ENCODE data around the gene EEF1G. TPM values are rescaled to one million over a fixed set of nuclear protein-coding genes. Genes with fewer than 3 reads are reported as not detected.
"Not testable (repeated sequence)": the region's sequence is repeated elsewhere in the genome, so short reads cannot be mapped to it uniquely, and the experiment has no call there.

The EEF1G gene
- total RNA-seq, 2 experiments from 2014 or later: 1,986 to 2,351 TPM

DNA sequence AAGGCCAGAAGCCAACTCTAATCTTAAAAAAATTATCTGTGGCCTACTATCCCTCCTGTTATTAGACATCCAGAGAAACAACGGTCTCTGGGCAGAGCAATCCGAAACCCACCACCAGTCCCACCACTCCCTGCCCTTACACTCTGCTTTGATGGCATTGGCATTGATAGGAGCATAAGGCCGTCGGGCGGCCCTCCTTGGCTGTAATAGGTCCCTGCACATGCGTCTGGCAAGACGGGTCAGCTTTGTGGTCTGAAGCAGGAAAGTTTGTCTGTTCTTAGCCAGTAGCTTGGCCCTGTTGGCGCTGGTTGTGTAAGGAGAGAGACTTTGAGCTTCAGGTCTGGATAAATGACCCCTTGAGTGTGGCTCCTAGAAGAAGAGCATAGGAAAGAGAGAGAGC is 21.4 kb upstream of the EEF1G start:
- no peak overlapping the region for H3K27ac Mint-ChIP-seq
- intact Hi-C loops (cut with DNase I, micrococcal nuclease): no loop called here
- H3K4me1 Mint-ChIP-seq: peaks cover 63% of the 10 kb centered on the region
- no peak for ATAC-seq
- POLR2A ChIA-PET: no interaction called here
- H3K27me3 Mint-ChIP-seq: no peaks in the 10 kb centered on the region
- no peak for DNase-seq
- H3K36me3 Mint-ChIP-seq (ENCODE audit: low read depth): peaks cover 77% of the 10 kb centered on the region
- CTCF ChIA-PET: interaction anchor here (1.0 to 1.6 kb wide), 2 partner anchors 26 to 111 kb away, joined by 3 to 6 read pairs; partner anchors contain the start of gene B3GAT3
- H3K9me3 Mint-ChIP-seq (ENCODE audit: low read depth): no peaks in the 10 kb centered on the region
- H3K4me3 Mint-ChIP-seq: no peak overlapping the region

DNA sequence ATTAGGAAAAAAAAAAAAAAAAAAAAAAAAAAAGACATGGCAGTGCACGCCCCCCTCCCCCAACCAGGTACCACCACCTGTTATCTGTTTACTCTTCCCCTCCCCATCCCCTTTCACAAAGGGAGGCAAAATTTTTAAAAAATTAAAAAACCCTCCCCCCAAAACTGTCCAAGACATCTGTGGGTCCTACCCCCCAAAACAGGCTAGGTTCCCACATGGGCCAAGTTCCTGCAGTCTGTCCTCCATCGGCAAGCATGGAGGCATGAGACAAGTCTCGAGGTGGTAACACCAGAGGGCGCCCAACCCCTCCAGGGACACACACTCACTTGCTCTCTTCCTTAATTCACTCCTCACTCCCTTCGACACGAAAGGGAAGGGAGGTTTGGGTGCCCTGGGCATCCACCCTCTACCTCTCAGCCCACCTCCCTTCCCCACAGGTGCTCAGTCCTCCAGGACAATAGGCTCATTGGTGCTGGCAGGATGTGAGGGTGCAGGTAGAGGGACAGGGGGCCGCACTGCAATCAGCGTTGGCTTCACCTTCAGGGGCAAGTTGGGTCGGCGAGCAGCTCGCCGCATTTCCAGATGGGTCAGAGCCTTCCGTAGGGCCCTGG is 19.8 kb upstream of the EEF1G start:
- intact Hi-C loops (cut with DNase I, micrococcal nuclease): loop anchor here (1.0 to 5.0 kb wide), 4 partner anchors 99 to 269 kb away; partner anchors contain the start of genes BSCL2 (in 1 of the 2) and GNG3 (in 1 of the 2)
- Mint-ChIP-seq H3K9me3 (ENCODE audit: low read depth) (no peaks in the 10 kb centered on the region), H3K27ac (peak overlapping the region; percentile 88), H3K4me3 (peak overlapping the region; percentile 58), H3K36me3 (ENCODE audit: low read depth) (peaks cover 70% of the 10 kb centered on the region), H3K27me3 (no peaks in the 10 kb centered on the region), H3K4me1 (peaks cover 57% of the 10 kb centered on the region)
- CTCF ChIA-PET: interaction anchor here (0.5 to 3.4 kb wide), 17 partner anchors 17 to 1281 kb away, joined by 3 to 21 read pairs (median 5); partner anchors contain the start of genes B3GAT3, EEF1G, LBHD1 and LRRN4CL
- DNase-seq (peak; percentile 91), ATAC-seq (peak; percentile 30)
- POLR2A ChIA-PET: interaction anchor here (0.6 to 2.9 kb wide), 7 partner anchors 7 to 247 kb away, joined by 3 to 81 read pairs (median 21); partner anchors contain the start of genes EEF1G, EML3, MTA2 and ROM1

DNA sequence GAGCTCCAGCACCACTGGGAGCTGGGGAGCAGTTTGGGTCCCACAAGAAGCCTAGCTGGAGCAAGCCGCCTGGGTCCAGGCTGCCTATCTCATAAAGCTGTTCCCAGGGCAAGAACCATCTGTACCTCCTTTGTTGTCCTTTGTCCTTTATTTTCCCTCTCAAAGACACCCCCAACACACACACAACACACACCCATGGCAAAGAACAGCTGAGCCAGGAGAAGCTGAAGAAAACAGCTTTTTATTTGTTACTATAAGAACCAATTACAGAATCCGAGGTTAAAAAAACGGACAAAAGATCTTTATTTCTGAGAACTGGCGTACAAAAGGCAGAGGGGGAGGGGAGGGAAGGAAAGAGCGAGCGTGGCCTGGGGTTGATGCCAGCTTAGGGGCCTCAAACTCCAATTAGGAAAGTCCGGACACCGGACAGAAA is 19.3 kb upstream of the EEF1G start:
- CTCF ChIA-PET: interaction anchor here (0.7 to 3.4 kb wide), 19 partner anchors 8 to 288 kb away, joined by 3 to 21 read pairs (median 6); partner anchors contain the start of genes C11orf98, CSKMT, EEF1G and LBHD1
- DNase-seq (no peak), ATAC-seq (no peak)
- POLR2A ChIA-PET: interaction anchor here (0.6 to 2.9 kb wide), 10 partner anchors 8 to 247 kb away, joined by 3 to 81 read pairs (median 14); partner anchors contain the start of genes AHNAK, EEF1G, EML3 and GANAB
- H3K36me3 Mint-ChIP-seq (ENCODE audit: low read depth): peaks cover 67% of the 10 kb centered on the region
- H3K9me3 Mint-ChIP-seq (ENCODE audit: low read depth): no peaks in the 10 kb centered on the region
- intact Hi-C loops (cut with DNase I, micrococcal nuclease): loop anchor here (1.0 to 5.0 kb wide), 4 partner anchors 99 to 269 kb away; partner anchors contain the start of genes BSCL2 (in 1 of the 2) and GNG3 (in 1 of the 2)
- H3K4me3 Mint-ChIP-seq: no peak overlapping the region
- no peaks in the 10 kb centered on the region for H3K27me3 Mint-ChIP-seq
- peaks cover 54% of the 10 kb centered on the region for H3K4me1 Mint-ChIP-seq
- peak overlapping the region; percentile 99 for H3K27ac Mint-ChIP-seq

GRCh38 chr11:62592146-62592815 is 18.6 kb upstream of the EEF1G start:
- intact Hi-C loops (cut with DNase I, micrococcal nuclease): loop anchor here (5.0 kb wide), 3 partner anchors 100 to 270 kb away; partner anchors contain the start of genes BSCL2 (in 1 of the 2) and GNG3 (in 1 of the 2)
- ChIA-PET POLR2A (interaction anchor here (0.5 to 2.9 kb wide), 38 partner anchors 8 to 1269 kb away, joined by 3 to 81 read pairs (median 10); partner anchors contain the start of genes AHNAK, B3GAT3, C11orf98 and CSKMT), CTCF (interaction anchor here (0.5 to 3.4 kb wide), 34 partner anchors 8 to 289 kb away, joined by 3 to 21 read pairs (median 5); partner anchors contain the start of genes C11orf98, CSKMT, EEF1G and EML3)
- H3K36me3 Mint-ChIP-seq (ENCODE audit: low read depth): peaks cover 66% of the 10 kb centered on the region
- peak overlapping the region; percentile 99 for H3K27ac Mint-ChIP-seq
- peak; percentile 0 for ATAC-seq
- H3K9me3 Mint-ChIP-seq (ENCODE audit: low read depth): no peaks in the 10 kb centered on the region
- H3K27me3 Mint-ChIP-seq: no peaks in the 10 kb centered on the region
- peak overlapping the region; percentile 99 for H3K4me3 Mint-ChIP-seq
- DNase-seq: no peak
- H3K4me1 Mint-ChIP-seq: peaks cover 50% of the 10 kb centered on the region

GRCh38 chr11:62591448-62592145 is 17.9 kb upstream of the EEF1G start, which contains the start of gene TUT1:
TUT1 (minus strand) TSS chr11:62591523; CDS start chr11:62591485, 38 bp downstream.
- Mint-ChIP-seq H3K27me3 (no peaks in the 10 kb centered on the region), H3K4me1 (peaks cover 47% of the 10 kb centered on the region), H3K27ac (peak within 1 kb of the TSS; percentile 99), H3K9me3 (ENCODE audit: low read depth) (no peaks in the 10 kb centered on the region), H3K4me3 (peak within 1 kb of the TSS; percentile 99), H3K36me3 (ENCODE audit: low read depth) (peaks cover 63% of the 10 kb centered on the region)
- ChIA-PET POLR2A (interaction anchor here (0.5 to 2.9 kb wide), 46 partner anchors 9 to 1270 kb away, joined by 3 to 81 read pairs (median 8); partner anchors contain the start of genes B3GAT3, C11orf98, CPSF7 and CSKMT), CTCF (interaction anchor here (0.5 to 3.4 kb wide), 37 partner anchors 8 to 1746 kb away, joined by 3 to 21 read pairs (median 4); partner anchors contain the start of genes AHNAK, B3GAT3, C11orf98 and CSKMT)
- intact Hi-C loops (cut with DNase I, micrococcal nuclease): loop anchor here (1.0 to 5.0 kb wide), 21 partner anchors 8 to 289 kb away; partner anchors contain the start of genes C11orf98 (in 2 of the 2), CSKMT (in 2 of the 2), INTS5 (in 2 of the 2) and UBXN1 (in 2 of the 2)
- DNase-seq (peak; percentile 97), ATAC-seq (peak; percentile 93)

DNA sequence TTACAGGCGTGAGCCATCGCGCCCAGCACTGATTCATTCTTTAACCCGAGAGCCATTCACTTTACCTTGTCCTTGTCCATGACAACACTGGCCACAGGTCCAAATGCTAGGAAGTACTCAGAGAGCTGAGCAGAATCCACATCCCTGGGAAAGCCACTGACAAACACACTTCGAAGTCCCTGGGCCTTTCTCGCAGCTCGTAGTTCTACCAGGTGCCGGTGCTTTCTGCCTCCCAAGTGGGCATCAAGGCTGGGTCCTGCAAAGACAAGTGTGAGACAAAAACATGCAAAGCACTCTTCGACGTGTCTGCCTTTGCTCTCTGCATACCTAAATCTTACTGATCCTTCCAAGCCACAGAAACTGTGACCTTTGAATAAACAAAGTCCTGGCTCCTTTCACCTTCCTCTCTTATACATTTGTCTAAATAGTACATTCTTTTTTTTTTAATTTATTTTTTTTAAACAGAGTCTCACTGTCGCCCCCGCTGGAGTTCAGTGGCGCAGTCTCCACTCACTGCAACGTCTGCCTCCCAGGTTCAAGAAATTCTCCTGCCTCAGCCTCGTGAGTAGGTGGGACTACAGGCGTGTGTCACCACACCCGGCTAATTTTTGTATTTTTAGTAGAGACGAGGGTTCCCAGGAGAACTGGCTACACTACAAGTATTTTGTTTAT is 15.4 kb upstream of the EEF1G start:
- DNase-seq (peak; percentile 58), ATAC-seq (no peak)
- intact Hi-C loops (cut with DNase I, micrococcal nuclease): no loop called here
- Mint-ChIP-seq H3K27me3 (no peaks in the 10 kb centered on the region), H3K9me3 (ENCODE audit: low read depth) (no peaks in the 10 kb centered on the region), H3K4me3 (peak overlapping the region; percentile 99), H3K27ac (no peak overlapping the region), H3K4me1 (peaks cover 46% of the 10 kb centered on the region), H3K36me3 (ENCODE audit: low read depth) (peaks cover 47% of the 10 kb centered on the region)
- ChIA-PET POLR2A (interaction anchor here (0.7 to 1.4 kb wide), 2 partner anchors 12 to 16 kb away, joined by 3 to 4 read pairs; partner anchors contain the start of gene EEF1G), CTCF (interaction anchor here (0.8 to 1.6 kb wide), 7 partner anchors 10 to 197 kb away, joined by 3 to 5 read pairs (median 4); partner anchors contain the start of gene EEF1G)

DNA sequence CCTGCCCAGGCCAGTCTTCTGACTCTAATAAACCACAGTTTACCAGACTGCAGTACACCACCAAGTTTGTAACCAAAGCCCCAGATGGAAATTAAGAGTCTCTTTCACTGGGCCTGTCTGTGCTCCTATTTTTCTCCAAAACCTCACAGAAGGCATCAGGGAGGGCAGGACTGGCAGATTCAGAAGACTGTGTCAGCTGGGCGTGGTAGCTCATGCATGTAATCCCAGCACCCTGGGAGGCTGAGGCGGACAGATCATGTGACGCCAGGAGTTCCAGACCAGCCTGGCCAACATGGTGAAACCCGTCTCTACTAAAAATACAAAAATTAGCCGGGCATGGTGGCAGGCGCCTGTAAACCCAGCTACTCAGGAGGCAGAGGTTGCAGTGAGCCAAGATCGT is 11.7 kb upstream of the EEF1G start:
- H3K36me3 Mint-ChIP-seq (ENCODE audit: low read depth): peaks cover 36% of the 10 kb centered on the region
- ATAC-seq; intact Hi-C loops (cut with DNase I, micrococcal nuclease); H3K9me3 Mint-ChIP-seq (ENCODE audit: low read depth); H3K27me3 Mint-ChIP-seq; DNase-seq; H3K27ac Mint-ChIP-seq; H3K4me3 Mint-ChIP-seq: not testable (repeated sequence)
- peaks cover 20% of the 10 kb centered on the region for H3K4me1 Mint-ChIP-seq
- CTCF ChIA-PET: interaction anchor here (1.3 kb wide), 1 partner anchor 43 kb away, joined by 3 read pairs; no protein-coding TSS in a partner anchor
- POLR2A ChIA-PET: interaction anchor here (0.9 to 1.3 kb wide), 2 partner anchors 58 to 256 kb away, joined by 3 to 6 read pairs; no protein-coding TSS in a partner anchor

DNA sequence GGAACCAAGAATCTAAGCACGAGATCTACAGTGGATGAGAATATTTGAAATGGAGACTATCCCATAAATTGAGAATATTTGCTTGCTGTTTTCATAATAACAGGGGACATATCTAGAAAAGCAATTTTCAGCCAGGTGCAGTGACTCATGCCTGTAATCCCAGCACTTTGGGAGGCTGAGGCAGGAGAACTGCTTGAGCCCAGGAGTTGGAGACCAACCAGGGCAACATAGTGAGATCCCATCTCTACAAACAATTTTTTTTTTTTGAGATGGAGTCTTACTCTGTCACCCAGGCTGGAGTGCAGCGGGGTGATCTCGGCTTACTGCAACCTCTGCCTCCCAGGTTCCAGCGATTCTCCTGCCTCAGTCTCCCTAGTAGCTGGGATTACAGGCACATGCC is 8.0 kb upstream of the EEF1G start:
- CTCF ChIA-PET: interaction anchor here (0.5 to 0.6 kb wide), 2 partner anchors 8 to 157 kb away, joined by 3 to 4 read pairs; no protein-coding TSS in a partner anchor
- H3K4me1 Mint-ChIP-seq; intact Hi-C loops (cut with DNase I, micrococcal nuclease); ATAC-seq; H3K4me3 Mint-ChIP-seq; POLR2A ChIA-PET; H3K27me3 Mint-ChIP-seq; H3K9me3 Mint-ChIP-seq (ENCODE audit: low read depth); DNase-seq: not testable (repeated sequence)
- Mint-ChIP-seq H3K36me3 (ENCODE audit: low read depth) (peaks cover 25% of the 10 kb centered on the region), H3K27ac (peak overlapping the region; percentile 63)

DNA sequence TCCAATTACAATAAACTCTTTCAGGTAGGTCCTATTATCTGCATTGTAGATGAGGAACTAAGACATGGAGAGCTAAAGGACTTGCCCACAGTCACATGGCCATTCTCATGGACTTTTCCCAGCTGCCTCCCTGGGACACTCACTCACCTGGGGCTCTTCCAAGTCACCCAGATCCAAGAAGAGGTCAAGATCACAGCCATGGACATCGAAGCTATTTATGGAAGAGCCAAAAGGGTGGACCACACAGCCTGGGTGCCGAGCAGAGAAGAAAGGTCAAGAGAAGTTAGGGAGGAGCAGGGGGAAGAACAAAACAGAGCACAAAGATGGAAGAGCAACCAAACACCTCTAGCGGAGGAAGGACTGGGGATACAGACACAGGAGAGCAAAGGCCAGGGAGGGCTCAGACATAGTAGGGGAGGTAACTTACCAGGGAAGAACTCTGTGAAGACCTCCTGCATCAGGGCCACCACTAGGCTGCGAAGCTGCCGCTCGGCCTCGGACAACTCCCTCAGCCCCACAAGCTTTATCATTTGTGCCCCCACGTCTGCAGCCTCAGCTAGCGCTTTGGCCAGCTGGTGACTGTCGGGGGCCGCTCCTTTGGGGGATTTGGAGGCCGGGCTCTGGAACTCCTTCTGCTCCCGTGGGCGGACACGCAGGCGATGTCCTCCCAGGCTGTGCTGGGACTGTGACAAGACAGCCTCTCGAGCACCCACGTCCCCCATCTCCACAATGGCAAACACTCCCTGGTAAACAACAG is 7.4 kb upstream of the EEF1G start:
- ATAC-seq: no peak
- Mint-ChIP-seq H3K27ac (peak overlapping the region; percentile 63), H3K36me3 (ENCODE audit: low read depth) (peaks cover 28% of the 10 kb centered on the region), H3K9me3 (ENCODE audit: low read depth) (no peaks in the 10 kb centered on the region), H3K4me1 (peaks cover 3% of the 10 kb centered on the region), H3K4me3 (no peak overlapping the region), H3K27me3 (no peaks in the 10 kb centered on the region)
- ChIA-PET POLR2A (no interaction called here), CTCF (interaction anchor here (0.5 to 1.1 kb wide), 2 partner anchors 10 to 156 kb away, joined by 3 read pairs; partner anchors contain the start of gene TUT1)
- intact Hi-C loops (cut with DNase I, micrococcal nuclease): no loop called here
- no peak for DNase-seq

Data from activated CD4-positive, alpha-beta T cell treated with anti-CD3 and anti-CD28 coated beads for 36 hours (primary cell).